NT2/D1 (cell line): ENCODE results near the gene ITGB7.
A peak's percentile ranks its signal among the peaks of the same experiment; 100 is the strongest.

ENCODE experiments used
- DNase-seq: peaks from one replicate; pipeline ENCODE4 v3.0.0-alpha.2; 2011; ENCODE audit warnings: low read depth, low spot score
- H3K27me3 ChIP-seq: 2 replicates; pipeline ENCODE4 v1.6.0; 2011; ENCODE audit warnings: mild to moderate bottlenecking; ENCODE audit not compliant: insufficient read length, insufficient read depth
- H3K36me3 ChIP-seq: 2 replicates; pipeline ENCODE4 v1.6.1; 2011; ENCODE audit warnings: mild to moderate bottlenecking, low read length, mixed read lengths; ENCODE audit not compliant: insufficient read depth, insufficient read length
- H3K4me1 ChIP-seq: 2 replicates; pipeline ENCODE4 v1.5.1; 2011; ENCODE audit not compliant: insufficient read depth, insufficient read length
- H3K4me3 ChIP-seq: 2 replicates; pipeline ENCODE4 v1.5.1; 2011; ENCODE audit warnings: low read depth; ENCODE audit not compliant: insufficient read length
- H3K9ac ChIP-seq: 2 replicates; pipeline ENCODE4 v1.6.0; 2011; ENCODE audit warnings: low read depth; ENCODE audit not compliant: insufficient read length
- H3K9me3 ChIP-seq: 2 replicates; pipeline ENCODE4 v1.5.1; 2011; ENCODE audit warnings: mild to moderate bottlenecking, low read length; ENCODE audit not compliant: insufficient read depth
- SUZ12 ChIP-seq: IDR thresholded peaks from 2 replicates; pipeline ENCODE4 v1.6.1; 2011; ENCODE audit not compliant: insufficient read length, insufficient read depth; ENCODE audit errors: extremely low read depth
- YY1 ChIP-seq: IDR thresholded peaks from 2 replicates; pipeline ENCODE4 v1.6.1; 2011; ENCODE audit not compliant: insufficient read length, insufficient read depth
- ZNF274 ChIP-seq: IDR thresholded peaks from 2 replicates; pipeline ENCODE4 v1.6.1; 2011; ENCODE audit warnings: mild to moderate bottlenecking, low read depth, low read length

ITGB7 gene

GRCh38 chr12:53227341-53227740 is 20.3 kb upstream of the ITGB7 start:
- H3K4me1 ChIP-seq, result peaks cover 26% of the 10 kb centered on the region
- no peaks in the 10 kb centered on the region for H3K9me3 ChIP-seq
- no peaks in the 10 kb centered on the region for H3K36me3 ChIP-seq
- no peak overlapping the region for H3K4me3 ChIP-seq
- peaks cover 3% of the 10 kb centered on the region for H3K27me3 ChIP-seq
- no peak overlapping the region for H3K9ac ChIP-seq
- no peak for DNase-seq
- no peak for TF ChIP-seq SUZ12
- TF ChIP-seq ZNF274, result no peak
- no peak for TF ChIP-seq YY1

- peaks cover 3% of the 10 kb centered on the region for H3K27me3 ChIP-seq
- TF ChIP-seq SUZ12, result no peak
- H3K4me1 ChIP-seq, result peaks cover 26% of the 10 kb centered on the region
- DNase-seq, result no peak
- no peaks in the 10 kb centered on the region for H3K36me3 ChIP-seq
- no peaks in the 10 kb centered on the region for H3K9me3 ChIP-seq
- no peak overlapping the region for H3K4me3 ChIP-seq
- H3K9ac ChIP-seq, result no peak overlapping the region
Measured at GRCh38 chr12:53226815-53227214, 19.8 kb upstream of the ITGB7 start.

GRCh38 chr12:53225635-53226424 is 18.8 kb upstream of the ITGB7 start:
- no peak for DNase-seq
- no peaks in the 10 kb centered on the region for H3K9me3 ChIP-seq
- TF ChIP-seq YY1 (no peak), ZNF274 (no peak), SUZ12 (no peak)
- no peak overlapping the region for H3K4me3 ChIP-seq
- H3K4me1 ChIP-seq, result peaks cover 26% of the 10 kb centered on the region
- H3K36me3 ChIP-seq, result no peaks in the 10 kb centered on the region
- peaks cover 3% of the 10 kb centered on the region for H3K27me3 ChIP-seq
- H3K9ac ChIP-seq, result no peak overlapping the region

GRCh38 chr12:53224897-53225634 is 18.0 kb upstream of the ITGB7 start:
- H3K36me3 ChIP-seq, result no peaks in the 10 kb centered on the region
- TF ChIP-seq SUZ12 (no peak), YY1 (no peak), ZNF274 (no peak)
- peaks cover 7% of the 10 kb centered on the region for H3K27me3 ChIP-seq
- DNase-seq, result no peak
- H3K4me3 ChIP-seq, result no peak overlapping the region
- no peak overlapping the region for H3K9ac ChIP-seq
- no peaks in the 10 kb centered on the region for H3K9me3 ChIP-seq
- H3K4me1 ChIP-seq, result peaks cover 26% of the 10 kb centered on the region

- no peak for TF ChIP-seq ZNF274
- TF ChIP-seq SUZ12, result no peak
- TF ChIP-seq YY1, result no peak
- Histone ChIP-seq H3K27me3 (peaks cover 14% of the 10 kb centered on the region), H3K9ac (peak overlapping the region; percentile 65), H3K4me3 (no peak overlapping the region), H3K36me3 (no peaks in the 10 kb centered on the region), H3K9me3 (no peaks in the 10 kb centered on the region), H3K4me1 (peaks cover 27% of the 10 kb centered on the region)
- DNase-seq, result peak; percentile 61
Measured at GRCh38 chr12:53224061-53224896, 17.2 kb upstream of the ITGB7 start.

GRCh38 chr12:53223389-53224060 is 16.5 kb upstream of the ITGB7 start:
- Histone ChIP-seq H3K9ac (peak overlapping the region; percentile 65), H3K36me3 (no peaks in the 10 kb centered on the region), H3K4me1 (peaks cover 32% of the 10 kb centered on the region), H3K27me3 (peaks cover 19% of the 10 kb centered on the region), H3K9me3 (no peaks in the 10 kb centered on the region), H3K4me3 (no peak overlapping the region)
- DNase-seq, result no peak
- TF ChIP-seq YY1, result no peak
- no peak for TF ChIP-seq ZNF274
- no peak for TF ChIP-seq SUZ12

- Histone ChIP-seq H3K9me3 (no peaks in the 10 kb centered on the region), H3K9ac (peak overlapping the region; percentile 2), H3K27me3 (peaks cover 26% of the 10 kb centered on the region), H3K4me1 (peaks cover 36% of the 10 kb centered on the region), H3K36me3 (no peaks in the 10 kb centered on the region), H3K4me3 (no peak overlapping the region)
- DNase-seq, result no peak
- TF ChIP-seq YY1 (no peak), ZNF274 (no peak), SUZ12 (no peak)
Measured at GRCh38 chr12:53222806-53223261, 15.8 kb upstream of the ITGB7 start.
